HepG2 (cell line): ENCODE data around the gene MAPK1. TPM values are rescaled to one million over a fixed set of nuclear protein-coding genes. Genes with fewer than 3 reads are reported as not detected.

ENCODE experiments used
- ARNT2 ChIP-seq: sonication (generic); formaldehyde crosslinking; IDR thresholded peaks from 2 replicates; pipeline ENCODE4 v1.8.0; 2022; ENCODE audit warnings: mild to moderate bottlenecking, low read depth, missing genetic modification reagents, moderate library complexity
- BATF2 ChIP-seq: sonication (generic); formaldehyde crosslinking; IDR thresholded peaks from 2 replicates; pipeline ENCODE4 v1.8.0; 2022; ENCODE audit warnings: mild to moderate bottlenecking, missing genetic modification reagents, moderate library complexity
- CEBPZ ChIP-seq: IDR thresholded peaks from 2 replicates; pipeline ENCODE4 v1.6.1; 2012; ENCODE audit warnings: low read length, improper control_type of control experiment
- DPF2 ChIP-seq: sonication (generic); formaldehyde crosslinking; IDR thresholded peaks from 2 replicates; pipeline ENCODE4 v1.4.0; 2020; ENCODE audit warnings: mild to moderate bottlenecking, low read depth, missing genetic modification reagents, borderline replicate concordance
- ELF1 ChIP-seq: sonication (generic); formaldehyde crosslinking; IDR thresholded peaks from 2 replicates; pipeline ENCODE4 v1.4.0; 2020; ENCODE audit warnings: missing genetic modification reagents
- FOXK2 ChIP-seq: fragments of 450-650 bp; IDR thresholded peaks from 2 replicates; pipeline ENCODE4 v1.6.1; 2016
- FOXO1 ChIP-seq: sonication (generic); formaldehyde crosslinking; IDR thresholded peaks from 2 replicates; pipeline ENCODE4 v1.4.0; 2020; ENCODE audit warnings: missing genetic modification reagents
- HMGA1 ChIP-seq: sonication (generic); formaldehyde crosslinking; conservative IDR thresholded peaks from 2 replicates; pipeline ENCODE4 v1.4.0; 2020; ENCODE audit warnings: missing genetic modification reagents
- LRRFIP1 ChIP-seq: sonication (generic); formaldehyde crosslinking; conservative IDR thresholded peaks from 2 replicates; pipeline ENCODE4 v1.4.0; 2020; ENCODE audit warnings: missing genetic modification reagents
- NFKB2 ChIP-seq: sonication (generic); formaldehyde crosslinking; IDR thresholded peaks from 2 replicates; pipeline ENCODE4 v1.4.0; 2020; ENCODE audit warnings: missing genetic modification reagents, borderline replicate concordance
- NFYC ChIP-seq: IDR thresholded peaks from 2 replicates; pipeline ENCODE4 v1.6.1; 2016; ENCODE audit warnings: missing genetic modification reagents, missing compliant biosample characterization
- ONECUT2 ChIP-seq: sonication (generic); formaldehyde crosslinking; IDR thresholded peaks from 2 replicates; pipeline ENCODE4 v1.4.0; 2020; ENCODE audit warnings: missing genetic modification reagents
- PRMT3 ChIP-seq: sonication (generic); formaldehyde crosslinking; IDR thresholded peaks from 2 replicates; pipeline ENCODE4 v1.8.1; 2022; ENCODE audit warnings: low read depth, mild to moderate bottlenecking, moderate library complexity, missing genetic modification reagents, borderline replicate concordance
- ZNF12 ChIP-seq: sonication (generic); formaldehyde crosslinking; IDR thresholded peaks from 2 replicates; pipeline ENCODE4 v1.5.0; 2020; ENCODE audit warnings: missing genetic modification reagents
- ZNF160 ChIP-seq: sonication (generic); formaldehyde crosslinking; IDR thresholded peaks from 2 replicates; pipeline ENCODE4 v1.8.0; 2022; ENCODE audit warnings: mild to moderate bottlenecking, inconsistent platforms, missing genetic modification reagents
- ZNF644 ChIP-seq: IDR thresholded peaks from 2 replicates; pipeline ENCODE4 v1.6.1; 2016; ENCODE audit warnings: low read depth
- ZNF770 ChIP-seq: sonication (generic); formaldehyde crosslinking; IDR thresholded peaks from 2 replicates; pipeline ENCODE4 v1.5.0; 2020; ENCODE audit warnings: mild to moderate bottlenecking, missing genetic modification reagents
- ZSCAN22 ChIP-seq: sonication (generic); formaldehyde crosslinking; IDR thresholded peaks from 2 replicates; pipeline ENCODE4 v1.4.0; 2020; ENCODE audit warnings: mild to moderate bottlenecking, missing genetic modification reagents
- ZSCAN25 ChIP-seq: sonication (generic); formaldehyde crosslinking; IDR thresholded peaks from 2 replicates; pipeline ENCODE4 v1.8.0; 2022; ENCODE audit warnings: mild to moderate bottlenecking, missing genetic modification reagents
- polyA plus RNA-seq, 8 experiments: library from polyadenylated mRNA; depleted of rRNA in 3 of 8; stranded (reverse) in 7 of 8; unstranded in 1 of 8; fragments of >200 nt; fragmentation: Illumina TruSeq in 4 of 8; extraction: Trizol in 4 of 8; gene quantifications; 2 replicates each; pipeline versions ENCODE4 v1.2.1 to v1.2.3, GENCODE V29; 2011 to 2016; ENCODE audit warnings: low read depth in 4 of 8, missing spikeins in 1 of 8, mixed read lengths in 1 of 8; ENCODE audit not compliant: insufficient read depth in 1 of 8
- total RNA-seq, 5 experiments: library from RNA; depleted of rRNA; stranded (reverse); fragments of >200 nt; fragmentation: Illumina TruSeq; extraction: Trizol; gene quantifications; 2 replicates each; pipeline ENCODE4 v1.2.3, GENCODE V29; 2016; ENCODE audit warnings: low read depth in 1 of 5
- TF ChIP-seq, protein P1 (sequence below): IDR thresholded peaks from 2 replicates; pipeline ENCODE4 v1.6.1; 2018; ENCODE audit warnings: missing genetic modification reagents

The MAPK1 gene
- total and polyA plus RNA-seq, 2 of the 13 experiments (the other 11 are each of a cell fraction or from before 2014, with no cell fraction given), result 107 to 114 TPM

DNA sequence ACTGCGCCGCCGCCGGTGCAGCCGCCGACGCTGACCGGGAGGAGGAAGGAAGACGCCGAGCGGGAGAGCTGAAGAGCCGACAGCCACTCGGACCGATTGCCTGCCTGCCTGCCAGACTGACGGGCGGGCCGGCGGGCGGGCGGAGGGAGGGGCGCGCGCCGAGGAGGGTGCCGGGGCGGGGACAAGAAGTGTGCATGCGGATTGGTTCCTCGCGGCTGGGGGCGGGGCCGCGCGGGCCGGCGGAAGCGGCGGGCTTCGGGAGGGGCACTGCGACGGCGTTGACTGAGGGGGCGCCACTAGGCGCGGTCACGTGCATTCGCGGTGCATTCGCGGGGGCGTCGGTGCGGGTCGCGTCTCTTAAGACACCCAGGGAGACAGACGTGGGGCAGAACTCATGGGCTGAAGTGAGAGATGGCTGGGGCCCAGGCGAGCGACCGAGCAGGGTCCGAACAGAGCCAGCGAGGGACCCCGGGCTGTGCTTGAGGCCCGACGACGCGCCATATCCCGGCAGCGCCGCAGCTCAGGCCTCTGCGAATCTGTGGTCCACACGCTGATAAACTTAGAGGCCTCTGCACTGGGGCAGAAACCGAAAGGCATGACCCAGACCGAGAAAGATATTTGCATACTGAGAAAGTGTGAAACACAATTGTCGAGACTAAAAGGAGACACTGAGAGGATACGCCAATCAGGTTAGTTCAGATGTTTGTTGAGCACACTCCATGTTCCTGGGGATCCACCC, at the start of gene MAPK1 (continued):
- TF ChIP-seq CEBPZ, result no peak
- TF ChIP-seq ELF1 (CRISPR knock-in tag), result peak; percentile 26; the same call in 1 of the 2 replicates
- TF ChIP-seq ZNF12, result no peak
- 0 out of 2 replicates have a peak, but pooled peaks have one; percentile 42 for TF ChIP-seq ZSCAN25 (CRISPR knock-in tag)
- TF ChIP-seq, protein P1, sequence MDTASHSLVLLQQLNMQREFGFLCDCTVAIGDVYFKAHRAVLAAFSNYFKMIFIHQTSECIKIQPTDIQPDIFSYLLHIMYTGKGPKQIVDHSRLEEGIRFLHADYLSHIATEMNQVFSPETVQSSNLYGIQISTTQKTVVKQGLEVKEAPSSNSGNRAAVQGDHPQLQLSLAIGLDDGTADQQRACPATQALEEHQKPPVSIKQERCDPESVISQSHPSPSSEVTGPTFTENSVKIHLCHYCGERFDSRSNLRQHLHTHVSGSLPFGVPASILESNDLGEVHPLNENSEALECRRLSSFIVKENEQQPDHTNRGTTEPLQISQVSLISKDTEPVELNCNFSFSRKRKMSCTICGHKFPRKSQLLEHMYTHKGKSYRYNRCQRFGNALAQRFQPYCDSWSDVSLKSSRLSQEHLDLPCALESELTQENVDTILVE, result peak; percentile 85
- TF ChIP-seq ONECUT2 (CRISPR knock-in tag), result no peak
- peak; percentile 95 for TF ChIP-seq ARNT2 (CRISPR knock-in tag)
- TF ChIP-seq BATF2 (CRISPR knock-in tag), result peak; percentile 71; the same call in 1 of the 2 replicates
- TF ChIP-seq ZSCAN22, result no peak
- TF ChIP-seq HMGA1 (CRISPR knock-in tag), result no peak
- peak; percentile 80 for TF ChIP-seq ZNF160 (CRISPR knock-in tag)
- 0 out of 2 replicates have a peak, but pooled peaks have one; percentile 8 for TF ChIP-seq FOXK2
- peak; percentile 67 for TF ChIP-seq NFYC
- peak; percentile 43; the same call in 1 of the 2 replicates for TF ChIP-seq ZNF770
- no peak for TF ChIP-seq DPF2 (CRISPR knock-in tag)
- no peak for TF ChIP-seq ZNF644 (CRISPR knock-in tag)
- TF ChIP-seq PRMT3 (CRISPR knock-in tag), result peak; percentile 16; the same call in 1 of the 2 replicates
- no peak for TF ChIP-seq LRRFIP1 (CRISPR knock-in tag)
- TF ChIP-seq FOXO1 (CRISPR knock-in tag), result no peak
- TF ChIP-seq NFKB2, result peak; percentile 83
